ENCODE results near the gene MAN1A1.

The MAN1A1 gene

DNA sequence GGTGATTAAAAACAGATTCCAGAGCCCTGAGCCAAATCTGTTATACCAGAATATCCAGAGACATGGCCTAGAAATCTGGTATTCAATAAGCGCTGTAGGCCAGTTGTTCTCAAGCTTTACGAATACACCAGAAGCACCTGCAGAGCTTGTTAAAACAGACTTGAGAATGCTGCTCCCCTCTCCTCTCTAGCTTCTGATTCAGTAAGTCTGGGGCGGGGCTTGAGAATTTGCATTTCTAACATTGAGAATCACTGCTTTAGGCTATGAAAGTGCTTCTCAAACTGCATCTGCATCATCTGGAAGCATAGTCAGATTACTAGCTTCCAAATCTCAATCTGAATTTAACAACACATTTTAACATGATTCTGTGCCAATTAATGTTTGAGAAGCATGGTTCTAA, 20.5 kb upstream of the MAN1A1 start:
- Histone ChIP-seq H3K36me3 (ENCODE audit: control insufficient read depth, low read length) (no peaks in the 10 kb centered on the region), H3K79me2 (ENCODE audit: control insufficient read depth, low read length) (no peaks in the 10 kb centered on the region), H3K27me3 (ENCODE audit: control insufficient read depth, low read length) (no peaks in the 10 kb centered on the region), H3K27ac (ENCODE audit: low read depth, low read length) (no peak overlapping the region), H3K4me2 (ENCODE audit: low read length) (no peak overlapping the region), H3K4me1 (ENCODE audit: control insufficient read depth, low read length) (no peaks in the 10 kb centered on the region), H3K4me3 (ENCODE audit: low read length) (no peak overlapping the region), H4K20me1 (ENCODE audit: control insufficient read depth, insufficient read depth, low read depth, low read length) (no peaks in the 10 kb centered on the region), H3F3A (ENCODE audit: control insufficient read depth, insufficient read depth) (no peaks in the 10 kb centered on the region), H3K9me3 (ENCODE audit: control insufficient read depth, insufficient read depth, low read length) (no peaks in the 10 kb centered on the region), H3K9me2 (replicated peaks; ENCODE audit: control insufficient read depth, low read length) (no peaks in the 10 kb centered on the region)
- no peak for TF ChIP-seq EZH2phosphoT487 (IDR thresholded peaks at IDR 0.05; ENCODE audit: borderline replicate concordance, low read length)
- TF ChIP-seq, protein P1, sequence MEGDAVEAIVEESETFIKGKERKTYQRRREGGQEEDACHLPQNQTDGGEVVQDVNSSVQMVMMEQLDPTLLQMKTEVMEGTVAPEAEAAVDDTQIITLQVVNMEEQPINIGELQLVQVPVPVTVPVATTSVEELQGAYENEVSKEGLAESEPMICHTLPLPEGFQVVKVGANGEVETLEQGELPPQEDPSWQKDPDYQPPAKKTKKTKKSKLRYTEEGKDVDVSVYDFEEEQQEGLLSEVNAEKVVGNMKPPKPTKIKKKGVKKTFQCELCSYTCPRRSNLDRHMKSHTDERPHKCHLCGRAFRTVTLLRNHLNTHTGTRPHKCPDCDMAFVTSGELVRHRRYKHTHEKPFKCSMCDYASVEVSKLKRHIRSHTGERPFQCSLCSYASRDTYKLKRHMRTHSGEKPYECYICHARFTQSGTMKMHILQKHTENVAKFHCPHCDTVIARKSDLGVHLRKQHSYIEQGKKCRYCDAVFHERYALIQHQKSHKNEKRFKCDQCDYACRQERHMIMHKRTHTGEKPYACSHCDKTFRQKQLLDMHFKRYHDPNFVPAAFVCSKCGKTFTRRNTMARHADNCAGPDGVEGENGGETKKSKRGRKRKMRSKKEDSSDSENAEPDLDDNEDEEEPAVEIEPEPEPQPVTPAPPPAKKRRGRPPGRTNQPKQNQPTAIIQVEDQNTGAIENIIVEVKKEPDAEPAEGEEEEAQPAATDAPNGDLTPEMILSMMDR (IDR thresholded peaks at IDR 0.05; ENCODE audit: low read depth, low read length, poor library complexity, severe bottlenecking): no peak

DNA sequence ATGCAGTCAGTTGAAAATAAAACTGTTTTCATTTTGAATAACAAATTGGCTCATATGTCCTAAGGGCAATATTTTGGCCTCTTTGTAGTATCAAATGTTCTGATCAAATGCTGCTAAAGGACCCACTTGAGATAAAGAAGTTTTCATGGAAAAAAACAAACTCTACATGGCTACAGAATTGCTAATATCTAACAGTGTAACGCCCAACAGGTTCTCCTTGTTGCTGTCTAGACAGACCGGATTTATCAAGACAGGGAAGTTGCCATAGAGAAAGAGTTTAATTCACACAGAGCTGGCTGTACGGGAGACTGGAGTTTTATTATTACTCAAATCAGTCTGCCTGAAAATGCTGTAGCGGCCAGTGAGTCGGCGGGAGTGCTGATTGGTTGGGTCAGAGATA, 19.4 kb upstream of the MAN1A1 start:
- no peaks in the 10 kb centered on the region for H4K20me1 ChIP-seq (ENCODE audit: control insufficient read depth, insufficient read depth, low read depth, low read length)
- no peak overlapping the region for H3K4me3 ChIP-seq (ENCODE audit: low read length)
- no peaks in the 10 kb centered on the region for H3K4me1 ChIP-seq (ENCODE audit: control insufficient read depth, low read length)
- H3K79me2 ChIP-seq (ENCODE audit: control insufficient read depth, low read length): no peaks in the 10 kb centered on the region
- no peaks in the 10 kb centered on the region for H3K9me2 ChIP-seq (replicated peaks; ENCODE audit: control insufficient read depth, low read length)
- H3K4me2 ChIP-seq (ENCODE audit: low read length): no peak overlapping the region
- no peaks in the 10 kb centered on the region for H3K36me3 ChIP-seq (ENCODE audit: control insufficient read depth, low read length)
- H3K27me3 ChIP-seq (ENCODE audit: control insufficient read depth, low read length): no peaks in the 10 kb centered on the region
- no peaks in the 10 kb centered on the region for H3F3A ChIP-seq (ENCODE audit: control insufficient read depth, insufficient read depth)
- no peak for TF ChIP-seq EZH2phosphoT487 (IDR thresholded peaks at IDR 0.05; ENCODE audit: borderline replicate concordance, low read length)
- H3K27ac ChIP-seq (ENCODE audit: low read depth, low read length): no peak overlapping the region
- no peaks in the 10 kb centered on the region for H3K9me3 ChIP-seq (ENCODE audit: control insufficient read depth, insufficient read depth, low read length)

DNA sequence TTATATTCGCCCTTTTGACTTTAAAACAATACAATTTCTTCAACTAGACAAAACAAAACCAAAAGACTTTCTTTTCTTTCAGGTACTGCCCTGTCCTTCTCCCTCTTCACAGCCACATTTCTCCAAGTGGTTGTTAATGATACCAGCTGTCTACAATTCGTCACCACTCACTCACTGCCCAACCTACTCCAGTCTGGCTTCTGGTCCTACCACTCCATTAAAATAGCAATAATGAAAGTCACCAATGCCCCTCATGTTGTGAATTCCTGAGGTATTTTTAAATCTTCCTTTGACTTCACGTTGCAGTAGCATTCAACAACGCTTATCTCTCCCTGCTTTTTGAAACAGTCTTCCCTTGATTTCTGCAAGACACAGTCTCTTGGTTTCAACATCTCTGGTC, 11.6 kb upstream of the MAN1A1 start:
- Histone ChIP-seq H3F3A (ENCODE audit: control insufficient read depth, insufficient read depth) (no peaks in the 10 kb centered on the region), H3K79me2 (ENCODE audit: control insufficient read depth, low read length) (no peaks in the 10 kb centered on the region), H3K4me2 (ENCODE audit: low read length) (no peak overlapping the region), H3K9me3 (ENCODE audit: control insufficient read depth, insufficient read depth, low read length) (no peaks in the 10 kb centered on the region), H3K4me1 (ENCODE audit: control insufficient read depth, low read length) (peaks cover 6% of the 10 kb centered on the region), H4K20me1 (ENCODE audit: control insufficient read depth, insufficient read depth, low read depth, low read length) (no peaks in the 10 kb centered on the region), H3K36me3 (ENCODE audit: control insufficient read depth, low read length) (no peaks in the 10 kb centered on the region), H3K4me3 (ENCODE audit: low read length) (no peak overlapping the region), H3K27me3 (ENCODE audit: control insufficient read depth, low read length) (no peaks in the 10 kb centered on the region), H3K9me2 (replicated peaks; ENCODE audit: control insufficient read depth, low read length) (no peaks in the 10 kb centered on the region), H3K27ac (ENCODE audit: low read depth, low read length) (no peak overlapping the region)
- TF ChIP-seq, protein P1 (IDR thresholded peaks at IDR 0.05; ENCODE audit: low read depth, low read length, poor library complexity, severe bottlenecking): no peak
- no peak for TF ChIP-seq EZH2phosphoT487 (IDR thresholded peaks at IDR 0.05; ENCODE audit: borderline replicate concordance, low read length)

DNA sequence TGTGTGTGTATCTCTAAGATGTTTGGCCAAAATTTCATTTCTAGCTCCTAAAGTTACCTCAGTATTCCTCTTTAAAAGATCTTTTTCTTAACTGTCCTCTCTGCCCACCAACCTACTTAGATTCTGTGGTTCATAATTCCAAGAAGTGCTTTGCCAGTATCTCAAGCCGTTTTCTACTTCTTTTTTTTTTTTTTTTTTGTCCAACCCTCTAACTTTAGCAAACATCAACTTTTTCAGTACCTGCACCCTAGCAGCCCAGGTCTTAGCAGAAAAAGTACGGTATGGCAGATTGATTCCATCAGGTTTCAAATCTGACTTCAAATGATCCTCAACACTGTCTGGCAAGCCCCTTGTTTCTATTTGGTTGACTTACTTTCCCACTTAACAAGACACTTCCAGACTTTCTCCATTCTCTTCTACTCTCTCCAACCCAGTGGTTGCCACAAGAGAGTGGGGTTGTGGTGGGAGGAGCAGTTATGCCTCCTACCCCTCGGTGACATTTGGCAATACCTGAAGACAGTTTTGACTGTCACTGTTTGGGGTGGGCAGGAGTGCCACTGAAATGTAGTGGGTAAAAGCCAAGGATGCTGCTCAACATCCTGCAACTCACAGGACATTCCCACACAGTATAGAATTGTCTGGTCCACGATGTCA, 10.8 kb upstream of the MAN1A1 start:
- Histone ChIP-seq H3K4me2 (ENCODE audit: low read length) (no peak overlapping the region), H3K27me3 (ENCODE audit: control insufficient read depth, low read length) (no peaks in the 10 kb centered on the region), H3K9me2 (replicated peaks; ENCODE audit: control insufficient read depth, low read length) (no peaks in the 10 kb centered on the region), H3F3A (ENCODE audit: control insufficient read depth, insufficient read depth) (no peaks in the 10 kb centered on the region), H3K36me3 (ENCODE audit: control insufficient read depth, low read length) (no peaks in the 10 kb centered on the region), H3K27ac (ENCODE audit: low read depth, low read length) (no peak overlapping the region), H3K79me2 (ENCODE audit: control insufficient read depth, low read length) (no peaks in the 10 kb centered on the region), H3K4me3 (ENCODE audit: low read length) (no peak overlapping the region), H4K20me1 (ENCODE audit: control insufficient read depth, insufficient read depth, low read depth, low read length) (no peaks in the 10 kb centered on the region), H3K9me3 (ENCODE audit: control insufficient read depth, insufficient read depth, low read length) (no peaks in the 10 kb centered on the region), H3K4me1 (ENCODE audit: control insufficient read depth, low read length) (peaks cover 10% of the 10 kb centered on the region)
- TF ChIP-seq, protein P1 (IDR thresholded peaks at IDR 0.05; ENCODE audit: low read depth, low read length, poor library complexity, severe bottlenecking): no peak
- no peak for TF ChIP-seq EZH2phosphoT487 (IDR thresholded peaks at IDR 0.05; ENCODE audit: borderline replicate concordance, low read length)
